Thymus (tissue), 11 donors: ENCODE data around the gene SH3PXD2A. TPM values are rescaled to one million over a fixed set of nuclear protein-coding genes. Genes with fewer than 3 reads are reported as not detected.

Experiments
- DNase-seq, 9 donors: peaks; one replicate each; pipeline ENCODE4 v3.0.0-alpha.2; 2013; ENCODE audit warnings: low spot score in 9 of 9, low read depth in 6 of 9, missing footprints in 1 of 9
- H3K27ac ChIP-seq, 2 donors: one replicate each; pipeline ENCODE4 v1.5.1; 2013; ENCODE audit warnings: control low read depth in 1 of 2, low read depth in 1 of 2, low read length in 1 of 2, mild to moderate bottlenecking in 1 of 2, moderate library complexity in 1 of 2
- H3K27me3 ChIP-seq, 2 donors: one replicate each; pipeline ENCODE4 v1.5.1; 2013; ENCODE audit warnings: low read length in 1 of 2; ENCODE audit not compliant: control insufficient read depth in 2 of 2, insufficient read depth in 1 of 2
- H3K36me3 ChIP-seq, 2 donors: one replicate each; pipeline ENCODE4 v1.5.1; 2013; ENCODE audit warnings: low read length in 1 of 2, mild to moderate bottlenecking in 1 of 2, moderate library complexity in 1 of 2; ENCODE audit not compliant: control insufficient read depth in 2 of 2, insufficient read depth in 2 of 2
- H3K4me1 ChIP-seq, 2 donors: one replicate each; pipeline ENCODE4 v1.5.1; 2013; ENCODE audit warnings: low read length in 2 of 2; ENCODE audit not compliant: control insufficient read depth in 2 of 2, insufficient read depth in 2 of 2
- H3K4me3 ChIP-seq, 2 donors: one replicate each; pipeline ENCODE4 v1.5.1; 2013; ENCODE audit warnings: low read length in 2 of 2, control low read depth in 1 of 2, mild to moderate bottlenecking in 1 of 2
- H3K9me3 ChIP-seq, 2 donors: one replicate each; pipeline ENCODE4 v1.5.1; 2013; ENCODE audit warnings: low read length in 1 of 2, mild to moderate bottlenecking in 1 of 2; ENCODE audit not compliant: control insufficient read depth in 2 of 2, insufficient read depth in 1 of 2
- WGBS: extraction: QIAGEN DNeasy Blood & Tissue Kit; methylation state at CpG from one replicate; pipeline ENCODE4 v1.1.7; 2013; 5-methylcytosine and 5-hydroxymethylcytosine counted together
- polyA plus RNA-seq: library from polyadenylated mRNA; stranded (reverse); fragments of 200-250 nt; gene quantifications from one replicate; pipeline ENCODE4 v1.2.3, GENCODE V29; 2013
- total RNA-seq: library from RNA; stranded (reverse); fragments of 120-200 nt; gene quantifications from one replicate; pipeline ENCODE4 v1.2.4, GENCODE V29; 2013
- donor health status: healthy.

SH3PXD2A gene
- total and polyA plus RNA-seq, 2 donors, result 3.8 to 9.5 TPM

GRCh38 chr10:103643381-103643780 lies 212.0 kb downstream of the SH3PXD2A start:
- no peak overlapping the region for H3K27ac ChIP-seq
- 93% methylated on average over 7 of the region's 7 CpGs for WGBS
- peak in 1 of 9 donors; percentile 10 for DNase-seq
- no peaks in the 10 kb centered on the region for H3K27me3 ChIP-seq
- H3K4me3 ChIP-seq, result no peak overlapping the region
- H3K4me1 ChIP-seq, result peaks cover 0 to 18% of the 10 kb centered on the region in 2 donors
- no peaks in the 10 kb centered on the region for H3K36me3 ChIP-seq
- H3K9me3 ChIP-seq, result no peaks in the 10 kb centered on the region

- Histone ChIP-seq H3K27me3 (no peaks in the 10 kb centered on the region), H3K4me1 (peaks cover 0 to 9% of the 10 kb centered on the region in 2 donors), H3K36me3 (no peaks in the 10 kb centered on the region), H3K27ac (no peak overlapping the region), H3K9me3 (no peaks in the 10 kb centered on the region), H3K4me3 (no peak overlapping the region)
- WGBS, result 94% methylated on average over 4 of the region's 4 CpGs
- no peak for DNase-seq
Measured at GRCh38 chr10:103641326-103641725, 214.1 kb downstream of the SH3PXD2A start.

- Histone ChIP-seq H3K36me3 (no peaks in the 10 kb centered on the region), H3K27me3 (no peaks in the 10 kb centered on the region), H3K4me3 (no peak overlapping the region), H3K9me3 (no peaks in the 10 kb centered on the region), H3K27ac (no peak overlapping the region), H3K4me1 (peaks cover 0 to 8% of the 10 kb centered on the region in 2 donors)
- 92% methylated on average over 11 of the region's 11 CpGs for WGBS
- no peak for DNase-seq
Measured at GRCh38 chr10:103640436-103641181, 214.8 kb downstream of the SH3PXD2A start.

DNA sequence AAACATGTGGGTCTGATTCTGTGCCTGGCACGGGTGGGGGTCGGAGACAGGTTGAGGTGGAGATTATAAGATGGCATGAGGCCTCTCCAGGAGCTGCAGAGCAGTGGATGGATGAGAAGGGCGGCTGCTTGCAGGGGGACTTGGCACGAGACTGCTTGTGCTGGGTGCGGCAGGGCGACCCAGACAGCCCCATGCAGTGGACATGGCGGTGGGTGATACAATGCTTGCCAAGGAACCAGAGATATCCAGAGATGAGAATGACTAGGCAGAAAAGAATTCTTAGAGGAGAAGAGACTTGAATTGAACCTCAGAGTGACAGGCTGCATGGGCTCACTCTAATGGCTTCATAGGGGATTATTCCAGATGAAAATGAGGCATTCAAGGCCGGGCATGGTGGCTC lies 216.4 kb downstream of the SH3PXD2A start:
- 95% methylated on average over 8 of the region's 8 CpGs for WGBS
- H3K4me3 ChIP-seq, result no peak overlapping the region
- no peak overlapping the region for H3K27ac ChIP-seq
- peaks cover 0 to 6% of the 10 kb centered on the region in 2 donors for H3K4me1 ChIP-seq
- no peak for DNase-seq
- no peaks in the 10 kb centered on the region for H3K36me3 ChIP-seq
- H3K9me3 ChIP-seq, result no peaks in the 10 kb centered on the region
- H3K27me3 ChIP-seq, result no peaks in the 10 kb centered on the region

DNA sequence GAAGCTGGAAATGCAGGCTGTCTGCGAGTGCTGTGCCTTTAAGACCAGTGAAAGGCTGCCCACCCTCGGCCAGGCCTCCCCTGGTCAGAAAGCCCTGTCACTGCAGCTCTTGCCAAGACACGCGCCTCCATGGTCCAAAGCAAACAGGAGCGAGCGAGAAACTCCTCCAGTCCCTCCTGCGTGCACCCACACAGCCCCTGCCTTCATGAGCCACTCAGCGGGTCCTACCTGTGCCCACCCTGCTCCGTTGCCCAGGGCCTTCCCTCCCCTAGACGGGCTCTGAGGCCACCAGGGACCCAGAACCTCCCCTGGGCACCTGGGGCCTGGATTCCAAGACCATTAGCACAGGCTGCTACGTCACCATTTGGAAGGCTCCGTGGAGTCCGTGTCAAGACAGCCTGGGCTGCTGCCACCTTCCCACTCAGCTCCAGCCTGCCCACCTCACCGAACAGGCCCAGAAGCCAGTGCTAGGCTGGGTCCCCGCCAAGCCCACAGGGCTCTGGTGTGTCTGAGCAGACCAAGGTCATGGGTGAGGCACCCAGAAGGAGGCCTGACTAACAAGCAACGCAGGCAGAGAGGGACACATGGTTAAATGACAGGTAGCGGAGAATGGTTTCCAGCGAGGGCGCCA lies 217.3 kb downstream of the SH3PXD2A start:
- 93% methylated on average over 19 of the region's 19 CpGs for WGBS
- H3K4me3 ChIP-seq, result no peak overlapping the region
- no peak overlapping the region for H3K27ac ChIP-seq
- no peaks in the 10 kb centered on the region for H3K27me3 ChIP-seq
- H3K4me1 ChIP-seq, result peaks cover 0 to 6% of the 10 kb centered on the region in 2 donors
- no peaks in the 10 kb centered on the region for H3K9me3 ChIP-seq
- DNase-seq, result no peak
- no peaks in the 10 kb centered on the region for H3K36me3 ChIP-seq

DNA sequence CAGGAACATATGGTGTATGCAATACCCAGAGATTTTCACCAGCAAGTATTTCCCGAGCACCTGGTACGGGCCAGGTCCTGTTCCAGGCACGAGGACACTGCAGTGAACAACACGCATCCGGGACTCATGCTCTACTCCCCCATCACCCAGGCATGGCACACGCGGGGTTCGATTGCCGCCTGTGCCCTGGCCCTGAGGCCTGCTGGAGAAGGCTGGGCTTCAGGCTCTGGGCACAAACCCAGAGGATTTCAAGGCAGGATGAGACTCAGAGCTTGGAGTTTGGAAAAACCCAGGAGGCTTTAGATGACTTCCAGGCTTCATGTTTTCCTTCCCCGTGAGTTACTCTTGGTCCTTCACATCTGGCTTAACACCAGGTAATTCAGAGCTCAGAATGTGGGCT lies 218.4 kb downstream of the SH3PXD2A start:
- Histone ChIP-seq H3K36me3 (no peaks in the 10 kb centered on the region), H3K4me1 (peaks cover 0 to 6% of the 10 kb centered on the region in 2 donors), H3K27ac (no peak overlapping the region), H3K27me3 (no peaks in the 10 kb centered on the region), H3K4me3 (no peak overlapping the region), H3K9me3 (no peaks in the 10 kb centered on the region)
- no peak for DNase-seq
- WGBS, result 95% methylated on average over 10 of the region's 10 CpGs

DNA sequence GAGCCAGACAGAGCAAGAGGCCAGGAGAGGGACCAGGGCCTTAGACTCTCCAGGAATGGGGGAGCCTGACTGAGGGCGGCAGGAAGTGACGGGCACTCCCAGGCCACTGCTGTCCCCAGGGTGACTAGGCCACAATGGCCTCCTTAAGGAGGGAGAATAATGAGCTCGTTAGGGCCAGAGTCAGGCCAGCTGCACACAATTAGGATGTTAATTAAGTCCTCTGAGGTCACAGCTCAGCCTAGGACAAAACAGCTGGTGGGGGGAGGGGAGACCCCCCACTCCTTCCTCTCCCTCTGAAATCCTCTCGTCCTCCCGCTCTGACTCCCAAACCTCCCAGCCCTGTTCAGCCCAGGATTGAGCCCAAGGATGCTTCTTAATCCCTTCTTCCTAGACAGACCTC lies 218.9 kb downstream of the SH3PXD2A start:
- DNase-seq, result no peak
- 94% methylated on average over 5 of the region's 5 CpGs for WGBS
- no peak overlapping the region for H3K27ac ChIP-seq
- H3K4me1 ChIP-seq, result peaks cover 0 to 6% of the 10 kb centered on the region in 2 donors
- no peaks in the 10 kb centered on the region for H3K36me3 ChIP-seq
- H3K27me3 ChIP-seq, result no peaks in the 10 kb centered on the region
- H3K4me3 ChIP-seq, result no peak overlapping the region
- no peaks in the 10 kb centered on the region for H3K9me3 ChIP-seq

DNA sequence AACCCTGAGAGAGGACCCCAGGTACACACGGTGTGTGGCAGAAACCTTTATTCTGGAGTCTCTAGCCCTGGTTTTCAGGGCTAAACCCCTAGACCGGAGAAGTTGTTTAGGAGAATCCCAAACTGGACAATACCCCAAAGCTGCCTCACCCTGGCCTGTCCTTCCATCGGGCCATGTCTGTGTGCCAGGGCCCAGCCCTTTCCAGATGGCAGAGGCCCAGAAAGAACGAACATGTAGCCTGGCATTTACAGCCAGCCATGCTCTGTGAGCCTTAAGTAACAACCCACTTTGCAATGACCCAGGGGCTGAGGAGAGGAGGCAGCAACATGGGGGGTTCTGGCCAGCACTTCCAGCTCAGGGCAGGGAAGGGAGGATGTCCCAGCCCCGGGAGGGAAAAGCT lies 219.8 kb downstream of the SH3PXD2A start:
- no peak for DNase-seq
- no peaks in the 10 kb centered on the region for H3K36me3 ChIP-seq
- 94% methylated on average over 5 of the region's 5 CpGs for WGBS
- no peak overlapping the region for H3K4me3 ChIP-seq
- H3K27ac ChIP-seq, result no peak overlapping the region
- no peaks in the 10 kb centered on the region for H3K9me3 ChIP-seq
- H3K4me1 ChIP-seq, result peaks cover 0 to 6% of the 10 kb centered on the region in 2 donors
- H3K27me3 ChIP-seq, result no peaks in the 10 kb centered on the region

- no peak for DNase-seq
- Histone ChIP-seq H3K36me3 (no peaks in the 10 kb centered on the region), H3K4me1 (peaks cover 0 to 6% of the 10 kb centered on the region in 2 donors), H3K9me3 (no peaks in the 10 kb centered on the region), H3K27me3 (no peaks in the 10 kb centered on the region), H3K27ac (no peak overlapping the region), H3K4me3 (no peak overlapping the region)
- WGBS, result 97% methylated on average over 7 of the region's 7 CpGs
Measured at GRCh38 chr10:103633846-103634245, 221.5 kb downstream of the SH3PXD2A start.
